Measurements from ENCODE around the gene EEA1.

The EEA1 gene

DNA sequence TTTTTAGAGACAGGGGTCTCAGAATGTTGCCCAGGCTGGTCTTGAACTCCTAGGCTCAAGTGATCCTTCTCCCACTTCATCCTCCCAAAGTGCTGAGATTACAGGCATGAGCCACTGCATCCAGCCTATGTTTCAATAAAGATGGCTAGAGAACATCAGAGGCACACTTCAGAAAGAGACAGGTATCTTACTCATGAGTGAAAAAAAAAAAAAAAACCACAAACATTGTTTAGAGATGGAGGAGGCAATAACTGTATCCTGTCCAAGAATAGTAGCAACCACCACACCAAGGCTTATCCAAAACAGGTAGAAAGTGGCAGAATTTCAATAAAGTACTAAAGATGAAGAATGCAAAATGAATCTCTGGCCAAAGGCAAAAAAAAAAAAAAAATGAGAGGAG lies 30.3 kb downstream of the EEA1 start:
- H3K4me3 ChIP-seq (ENCODE audit: low read length), result no peak overlapping the region
- no peaks in the 10 kb centered on the region for H3K36me3 ChIP-seq (ENCODE audit: control insufficient read depth, insufficient read depth, low read length)
- no peak overlapping the region for H3K27ac ChIP-seq (ENCODE audit: low read length)
- no peak for DNase-seq (ENCODE audit: low read depth, low spot score)
- H3K4me1 ChIP-seq (ENCODE audit: control insufficient read depth, insufficient read depth, low read length), result no peaks in the 10 kb centered on the region
- no peaks in the 10 kb centered on the region for H3K27me3 ChIP-seq (ENCODE audit: control insufficient read depth, insufficient read depth, low read length)
- H3K9me3 ChIP-seq (ENCODE audit: control insufficient read depth, insufficient read depth, low read length), result no peaks in the 10 kb centered on the region

DNA sequence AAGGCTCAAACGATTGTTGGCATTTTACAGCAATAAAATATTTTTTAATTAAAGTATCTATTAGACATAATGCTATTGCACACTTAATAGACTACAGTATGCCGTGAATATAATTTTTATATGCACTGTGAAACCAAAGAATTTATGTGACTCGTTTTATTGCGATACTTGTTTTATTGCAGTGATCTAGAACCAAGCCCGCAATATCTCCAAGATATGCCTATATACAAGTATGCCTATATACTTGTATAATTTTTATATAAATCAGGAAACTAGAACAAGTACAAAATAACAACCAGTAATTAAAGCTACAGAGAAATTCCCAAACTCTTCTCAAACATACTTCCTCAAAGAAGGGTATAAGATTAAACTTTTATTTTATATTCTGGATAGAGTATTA lies 31.3 kb downstream of the EEA1 start:
- no peak for DNase-seq (ENCODE audit: low read depth, low spot score)
- no peak overlapping the region for H3K27ac ChIP-seq (ENCODE audit: low read length)
- H3K4me1 ChIP-seq (ENCODE audit: control insufficient read depth, insufficient read depth, low read length), result no peaks in the 10 kb centered on the region
- no peaks in the 10 kb centered on the region for H3K27me3 ChIP-seq (ENCODE audit: control insufficient read depth, insufficient read depth, low read length)
- H3K36me3 ChIP-seq (ENCODE audit: control insufficient read depth, insufficient read depth, low read length), result no peaks in the 10 kb centered on the region
- no CpG with 5 or more reads among the region's 5 CpGs for WGBS (ENCODE audit: insufficient coverage, insufficient read length)
- no peaks in the 10 kb centered on the region for H3K9me3 ChIP-seq (ENCODE audit: control insufficient read depth, insufficient read depth, low read length)
- H3K4me3 ChIP-seq (ENCODE audit: low read length), result no peak overlapping the region

DNA sequence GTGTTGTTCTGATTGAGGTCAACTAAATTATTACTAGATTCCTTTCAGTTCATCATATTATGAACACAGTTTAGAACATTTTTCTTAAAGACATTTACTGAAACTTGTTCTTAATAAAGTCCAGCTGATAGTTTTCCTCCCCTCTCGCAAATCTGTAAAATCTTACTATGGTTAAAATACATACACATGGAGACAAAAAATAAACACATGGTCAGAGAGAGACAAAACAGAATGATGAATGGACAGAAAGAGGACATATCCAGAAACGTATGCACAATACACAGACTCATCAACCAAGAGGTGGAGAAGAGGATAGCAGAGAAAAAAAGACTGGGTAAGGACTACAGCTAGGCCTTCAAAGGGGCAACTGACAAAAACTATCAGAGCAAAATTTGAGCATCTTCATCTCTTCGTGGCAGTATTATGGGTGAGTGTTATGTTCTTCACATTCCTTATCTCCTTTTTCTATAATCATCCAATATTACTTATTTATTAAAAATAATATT lies 38.4 kb downstream of the EEA1 start:
- H3K9me3 ChIP-seq (ENCODE audit: control insufficient read depth, insufficient read depth, low read length), result no peaks in the 10 kb centered on the region
- no peak for DNase-seq (ENCODE audit: low read depth, low spot score)
- no peaks in the 10 kb centered on the region for H3K27me3 ChIP-seq (ENCODE audit: control insufficient read depth, insufficient read depth, low read length)
- no peak overlapping the region for H3K27ac ChIP-seq (ENCODE audit: low read length)
- H3K4me3 ChIP-seq (ENCODE audit: low read length), result no peak overlapping the region
- no peaks in the 10 kb centered on the region for H3K4me1 ChIP-seq (ENCODE audit: control insufficient read depth, insufficient read depth, low read length)
- H3K36me3 ChIP-seq (ENCODE audit: control insufficient read depth, insufficient read depth, low read length), result no peaks in the 10 kb centered on the region
- no CpG with 5 or more reads among the region's 3 CpGs for WGBS (ENCODE audit: insufficient coverage, insufficient read length)

DNA sequence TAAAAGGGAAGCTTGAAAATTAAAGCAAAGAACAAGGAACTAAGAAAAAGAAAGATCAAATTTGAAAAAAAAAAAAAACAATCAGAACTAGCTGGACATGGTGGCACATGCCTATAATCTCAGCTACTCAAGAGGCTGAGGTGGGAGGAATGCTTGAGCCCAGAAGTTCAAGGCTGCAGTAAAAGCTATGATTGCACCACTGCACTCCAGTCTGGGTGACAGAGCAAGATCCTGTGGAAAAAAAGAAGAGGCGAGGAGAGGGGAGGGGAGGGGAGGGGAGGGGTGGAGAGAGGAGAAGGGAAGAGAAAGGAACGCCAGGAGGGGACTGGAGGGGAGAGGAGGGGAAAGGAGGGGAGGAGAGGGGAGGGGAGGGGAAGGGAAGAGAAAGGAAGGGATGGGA lies 43.0 kb downstream of the EEA1 start:
- Histone ChIP-seq H3K4me3 (ENCODE audit: low read length) (no peak overlapping the region), H3K27ac (ENCODE audit: low read length) (no peak overlapping the region), H3K27me3 (ENCODE audit: control insufficient read depth, insufficient read depth, low read length) (no peaks in the 10 kb centered on the region), H3K36me3 (ENCODE audit: control insufficient read depth, insufficient read depth, low read length) (no peaks in the 10 kb centered on the region), H3K9me3 (ENCODE audit: control insufficient read depth, insufficient read depth, low read length) (no peaks in the 10 kb centered on the region), H3K4me1 (ENCODE audit: control insufficient read depth, insufficient read depth, low read length) (no peaks in the 10 kb centered on the region)
- WGBS (ENCODE audit: insufficient coverage, insufficient read length), result no CpG with 5 or more reads among the region's 2 CpGs
- DNase-seq (ENCODE audit: low read depth, low spot score), result no peak

DNA sequence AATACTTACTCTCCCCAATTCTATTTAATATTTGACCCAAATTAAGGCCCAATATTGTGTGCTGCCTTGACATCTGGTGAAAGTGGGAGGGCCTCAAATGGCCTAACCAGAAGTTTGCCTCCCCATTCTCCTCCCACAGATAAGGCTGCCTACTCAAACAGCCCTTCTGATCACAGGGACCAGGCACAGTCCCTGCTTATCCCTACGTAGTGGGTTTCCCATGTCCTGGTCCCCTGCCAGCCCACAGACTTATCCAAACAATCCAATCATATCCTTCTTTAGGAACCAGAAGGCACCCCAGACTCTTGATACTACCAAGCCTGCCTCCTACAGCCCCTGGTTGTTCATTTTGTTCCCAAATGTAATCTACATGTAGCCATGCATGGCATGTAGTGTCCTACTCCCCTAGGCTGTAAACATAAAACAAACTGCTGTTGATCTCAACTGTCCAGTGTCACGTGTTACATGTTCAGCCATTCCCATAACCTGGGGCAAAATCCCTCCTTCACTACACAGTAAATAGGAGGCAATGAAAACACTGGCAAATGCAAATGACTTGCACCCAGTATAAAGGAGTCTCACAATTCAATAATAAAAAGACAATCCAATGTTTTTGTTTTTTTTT lies 49.3 kb downstream of the EEA1 start:
- no peak overlapping the region for H3K27ac ChIP-seq (ENCODE audit: low read length)

DNA sequence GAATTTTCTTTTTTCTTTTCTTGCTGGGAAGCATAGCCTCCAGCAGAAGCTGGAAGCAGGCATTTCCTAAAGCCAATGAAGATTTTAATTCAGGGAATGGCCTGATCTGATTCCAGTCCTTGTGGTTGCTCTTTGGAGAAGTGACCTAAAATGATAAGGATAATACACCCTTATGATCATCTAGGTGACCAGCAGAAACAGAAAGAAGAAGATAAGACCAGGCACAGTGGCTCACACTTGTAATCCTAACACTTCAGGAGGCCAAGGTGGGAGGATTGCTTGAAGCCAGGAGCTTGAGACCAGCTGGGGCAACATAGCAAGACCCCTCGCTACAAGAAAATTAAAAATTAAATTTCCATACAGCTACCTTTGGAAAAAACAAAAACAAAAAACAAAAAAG lies 51.2 kb downstream of the EEA1 start:
- no CpG with 5 or more reads among the region's 1 CpG for WGBS (ENCODE audit: insufficient coverage, insufficient read length)
- no peaks in the 10 kb centered on the region for H3K36me3 ChIP-seq (ENCODE audit: control insufficient read depth, insufficient read depth, low read length)
- no peaks in the 10 kb centered on the region; the same call in 1 of the 2 replicates for H3K4me1 ChIP-seq (ENCODE audit: control insufficient read depth, insufficient read depth, low read length)
- H3K27ac ChIP-seq (ENCODE audit: low read length), result no peak overlapping the region
- no peaks in the 10 kb centered on the region for H3K9me3 ChIP-seq (ENCODE audit: control insufficient read depth, insufficient read depth, low read length)
- no peak overlapping the region for H3K4me3 ChIP-seq (ENCODE audit: low read length)
- no peak for DNase-seq (ENCODE audit: low read depth, low spot score)
- H3K27me3 ChIP-seq (ENCODE audit: control insufficient read depth, insufficient read depth, low read length), result no peaks in the 10 kb centered on the region

More for the DNA sequence above, 49.3 kb downstream of the EEA1 start:
- no peak overlapping the region for H3K4me3 ChIP-seq (ENCODE audit: low read length)
- H3K36me3 ChIP-seq (ENCODE audit: control insufficient read depth, insufficient read depth, low read length), result no peaks in the 10 kb centered on the region
- no peaks in the 10 kb centered on the region for H3K9me3 ChIP-seq (ENCODE audit: control insufficient read depth, insufficient read depth, low read length)
- H3K27me3 ChIP-seq (ENCODE audit: control insufficient read depth, insufficient read depth, low read length), result no peaks in the 10 kb centered on the region
- DNase-seq (ENCODE audit: low read depth, low spot score), result no peak
- no peaks in the 10 kb centered on the region; the same call in 1 of the 2 replicates for H3K4me1 ChIP-seq (ENCODE audit: control insufficient read depth, insufficient read depth, low read length)
- WGBS (ENCODE audit: insufficient coverage, insufficient read length), result no CpG with 5 or more reads among the region's 2 CpGs

DNA sequence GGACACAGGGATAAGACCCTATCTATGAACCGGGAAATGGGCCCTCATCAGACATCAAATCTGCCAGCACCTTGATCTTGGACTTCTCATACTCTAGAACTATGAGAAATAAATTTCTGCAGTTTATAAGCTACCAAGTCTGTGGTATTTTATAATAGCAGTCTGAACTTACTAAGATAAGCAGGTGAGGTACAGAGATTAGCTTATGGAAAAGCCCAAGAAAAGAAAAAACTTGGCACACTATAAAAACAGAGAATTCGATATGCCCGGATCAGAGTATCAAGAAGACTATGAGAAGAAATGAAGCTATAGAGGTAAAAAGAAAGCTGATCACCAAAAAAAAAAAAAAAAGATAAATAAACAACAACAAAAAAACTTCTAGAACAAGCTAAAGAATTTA lies 52.6 kb downstream of the EEA1 start:
- Histone ChIP-seq H3K36me3 (ENCODE audit: control insufficient read depth, insufficient read depth, low read length) (no peaks in the 10 kb centered on the region), H3K27ac (ENCODE audit: low read length) (no peak overlapping the region), H3K4me1 (ENCODE audit: control insufficient read depth, insufficient read depth, low read length) (no peaks in the 10 kb centered on the region; the same call in 1 of the 2 replicates), H3K9me3 (ENCODE audit: control insufficient read depth, insufficient read depth, low read length) (no peaks in the 10 kb centered on the region), H3K4me3 (ENCODE audit: low read length) (no peak overlapping the region), H3K27me3 (ENCODE audit: control insufficient read depth, insufficient read depth, low read length) (no peaks in the 10 kb centered on the region)
- no CpG with 5 or more reads among the region's 3 CpGs for WGBS (ENCODE audit: insufficient coverage, insufficient read length)
- no peak for DNase-seq (ENCODE audit: low read depth, low spot score)

DNA sequence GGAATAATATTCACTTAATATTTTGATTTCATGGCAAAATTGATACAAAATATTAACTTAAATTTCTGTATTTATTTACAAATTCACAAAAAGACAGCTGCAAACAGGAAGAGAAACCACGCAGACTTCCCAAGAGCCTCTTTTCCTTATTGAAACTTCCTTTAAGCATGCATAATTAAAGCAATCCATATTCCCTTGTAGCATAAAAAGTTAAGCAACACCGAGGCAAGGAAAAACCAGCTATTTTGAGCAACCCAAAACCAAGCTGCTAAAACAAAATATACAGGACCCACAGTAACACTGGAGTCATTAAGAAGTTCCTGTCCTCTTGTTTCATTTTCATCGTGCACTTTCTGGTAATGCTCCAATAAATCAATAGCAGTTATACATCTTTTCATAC lies 58.0 kb downstream of the EEA1 start:
- Histone ChIP-seq H3K27me3 (ENCODE audit: control insufficient read depth, insufficient read depth, low read length) (no peaks in the 10 kb centered on the region), H3K4me3 (ENCODE audit: low read length) (no peak overlapping the region), H3K36me3 (ENCODE audit: control insufficient read depth, insufficient read depth, low read length) (no peaks in the 10 kb centered on the region), H3K9me3 (ENCODE audit: control insufficient read depth, insufficient read depth, low read length) (no peaks in the 10 kb centered on the region), H3K27ac (ENCODE audit: low read length) (no peak overlapping the region), H3K4me1 (ENCODE audit: control insufficient read depth, insufficient read depth, low read length) (no peaks in the 10 kb centered on the region)
- no peak for DNase-seq (ENCODE audit: low read depth, low spot score)
- no CpG with 5 or more reads among the region's 3 CpGs for whole genome bisulfite sequencing (ENCODE audit: insufficient coverage, insufficient read length)

DNA sequence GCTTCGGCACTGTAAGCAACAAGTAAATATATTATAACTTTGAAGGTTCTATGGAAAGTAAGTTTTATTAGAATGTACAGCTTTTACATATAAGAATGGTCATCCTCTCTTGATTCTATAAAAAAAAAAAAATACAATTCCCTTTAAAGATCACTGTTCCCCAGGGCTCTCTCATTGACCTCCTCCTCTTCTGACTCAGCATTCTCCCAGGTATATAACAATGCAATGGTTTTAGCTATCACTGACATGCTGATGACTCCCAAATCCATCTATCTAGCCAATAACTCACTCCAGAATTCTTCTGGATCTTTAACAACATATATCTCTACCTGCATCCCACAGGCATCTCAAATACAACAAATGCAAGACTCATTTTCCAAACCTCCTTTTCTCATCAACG lies 62.7 kb downstream of the EEA1 start:
- Histone ChIP-seq H3K27ac (ENCODE audit: low read length) (no peak overlapping the region), H3K27me3 (ENCODE audit: control insufficient read depth, insufficient read depth, low read length) (no peaks in the 10 kb centered on the region), H3K4me1 (ENCODE audit: control insufficient read depth, insufficient read depth, low read length) (no peaks in the 10 kb centered on the region), H3K9me3 (ENCODE audit: control insufficient read depth, insufficient read depth, low read length) (no peaks in the 10 kb centered on the region), H3K36me3 (ENCODE audit: control insufficient read depth, insufficient read depth, low read length) (no peaks in the 10 kb centered on the region), H3K4me3 (ENCODE audit: low read length) (no peak overlapping the region)
- WGBS (ENCODE audit: insufficient coverage, insufficient read length), result 100% methylated on average over 1 of the region's 2 CpGs
- no peak for DNase-seq (ENCODE audit: low read depth, low spot score)

DNA sequence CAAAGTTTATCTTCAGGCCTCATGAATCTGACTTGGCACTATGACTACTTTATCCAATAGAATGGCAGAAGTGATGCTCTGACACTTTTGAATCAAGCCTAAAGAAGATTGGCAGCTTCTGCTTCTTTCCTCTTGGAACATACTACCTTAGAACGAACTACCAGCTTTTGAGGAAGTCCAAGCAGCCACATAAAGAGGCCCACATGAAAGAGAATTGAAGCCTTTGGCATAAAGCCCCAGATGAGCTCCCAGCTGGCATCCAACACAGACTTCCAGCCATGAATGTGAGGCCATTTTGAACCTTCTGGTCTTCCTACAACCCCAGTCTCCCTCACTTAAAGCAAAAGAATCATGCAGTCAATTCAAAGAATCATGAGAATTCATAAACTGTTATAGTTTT lies 65.8 kb downstream of the EEA1 start:
- Histone ChIP-seq H3K4me3 (ENCODE audit: low read length) (no peak overlapping the region), H3K4me1 (ENCODE audit: control insufficient read depth, insufficient read depth, low read length) (no peaks in the 10 kb centered on the region), H3K9me3 (ENCODE audit: control insufficient read depth, insufficient read depth, low read length) (no peaks in the 10 kb centered on the region), H3K27me3 (ENCODE audit: control insufficient read depth, insufficient read depth, low read length) (no peaks in the 10 kb centered on the region), H3K36me3 (ENCODE audit: control insufficient read depth, insufficient read depth, low read length) (no peaks in the 10 kb centered on the region), H3K27ac (ENCODE audit: low read length) (no peak overlapping the region)
- WGBS (ENCODE audit: insufficient coverage, insufficient read length), result no CpG with 5 or more reads among the region's 1 CpG
- no peak for DNase-seq (ENCODE audit: low read depth, low spot score)

DNA sequence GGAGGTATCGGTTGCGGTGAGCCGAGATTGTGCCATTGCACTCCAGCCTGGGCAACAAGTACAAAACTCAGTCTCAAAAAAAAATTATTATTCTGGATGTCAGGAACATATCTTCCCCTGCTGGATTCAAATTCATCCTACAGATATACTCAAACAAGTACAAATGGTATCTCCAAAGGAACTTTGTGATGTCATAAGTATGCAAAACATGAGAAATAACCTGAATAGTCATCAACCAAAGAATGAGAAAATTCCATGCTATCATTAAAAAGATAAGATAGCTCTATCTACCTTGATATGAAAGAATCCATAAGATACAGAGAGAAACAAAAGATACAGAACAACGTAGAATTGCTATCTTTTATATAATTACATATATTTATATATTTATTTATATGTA lies 67.7 kb downstream of the EEA1 start:
- Histone ChIP-seq H3K4me3 (ENCODE audit: low read length) (no peak overlapping the region), H3K27ac (ENCODE audit: low read length) (no peak overlapping the region), H3K27me3 (ENCODE audit: control insufficient read depth, insufficient read depth, low read length) (no peaks in the 10 kb centered on the region), H3K9me3 (ENCODE audit: control insufficient read depth, insufficient read depth, low read length) (no peaks in the 10 kb centered on the region), H3K4me1 (ENCODE audit: control insufficient read depth, insufficient read depth, low read length) (no peaks in the 10 kb centered on the region), H3K36me3 (ENCODE audit: control insufficient read depth, insufficient read depth, low read length) (no peaks in the 10 kb centered on the region)
- DNase-seq (ENCODE audit: low read depth, low spot score), result no peak
- WGBS (ENCODE audit: insufficient coverage, insufficient read length), result no CpG with 5 or more reads among the region's 4 CpGs
